A673 (cell line): Measurements from ENCODE around the gene HP. TPM values are rescaled to one million over a fixed set of nuclear protein-coding genes. Genes with fewer than 3 reads are reported as not detected.

ENCODE experiments used
- BruUV-seq: library from RNA; stranded (reverse); fragments of 400-500 nt; replicated peaks from 2 replicates; lab custom pipeline; 2021; lab: Mats Ljungman, UMichigan
- CTCF ChIA-PET: fragments of 300-600 bp; sonication (Branson Sonifier 250); formaldehyde crosslinking; loops from one replicate; lab custom pipeline; 2022; ENCODE audit warnings: antibody characterized with exemption; lab: Charles Lee
- POLR2A ChIA-PET: fragments of 300-600 bp; sonication (Branson Sonifier 250); formaldehyde crosslinking; loops from one replicate; lab custom pipeline; 2022; ENCODE audit warnings: antibody characterized with exemption; ENCODE audit not compliant: low non-redundant PET; lab: Charles Lee
- DNase-seq: peaks from one replicate; pipeline ENCODE4 v3.0.0-alpha.2; 2015; ENCODE audit warnings: low spot score
- H3K27ac ChIP-seq: fragments of 200-600 bp; sonication (generic); 2 replicates; pipeline ENCODE4 v1.5.1; 2016; ENCODE audit warnings: mixed run types, low read depth, mild to moderate bottlenecking, mixed read lengths, antibody characterized with exemption, low read length; ENCODE audit not compliant: poor library complexity, severe bottlenecking
- H3K27me3 ChIP-seq: fragments of 200-600 bp; sonication (generic); replicated peaks from 2 replicates; pipeline ENCODE4 v1.6.1; 2017; ENCODE audit warnings: mixed run types, low read depth, mild to moderate bottlenecking, mixed read lengths, antibody characterized with exemption, low read length; ENCODE audit not compliant: insufficient read depth, poor library complexity
- H3K36me3 ChIP-seq: fragments of 200-600 bp; sonication (generic); 2 replicates; pipeline ENCODE4 v1.6.1; 2016; ENCODE audit warnings: mixed run types, mild to moderate bottlenecking, mixed read lengths, antibody characterized with exemption, low read length; ENCODE audit not compliant: insufficient read depth, poor library complexity, severe bottlenecking
- H3K4me1 ChIP-seq: fragments of 200-600 bp; sonication (generic); 2 replicates; pipeline ENCODE4 v1.6.1; 2017; ENCODE audit warnings: mixed run types, mild to moderate bottlenecking, mixed read lengths, antibody characterized with exemption, low read length; ENCODE audit not compliant: insufficient read depth, poor library complexity, severe bottlenecking
- H3K4me3 ChIP-seq: fragments of 200-600 bp; sonication (generic); 2 replicates; pipeline ENCODE4 v1.5.1; 2016; ENCODE audit warnings: low read depth, mixed run types, mild to moderate bottlenecking, mixed read lengths, low read length; ENCODE audit not compliant: poor library complexity, severe bottlenecking
- H3K9me3 ChIP-seq: fragments of 200-600 bp; sonication (generic); 2 replicates; pipeline ENCODE4 v1.6.1; 2016; ENCODE audit warnings: mixed run types, low read depth, mild to moderate bottlenecking, mixed read lengths, antibody characterized with exemption, low read length; ENCODE audit not compliant: poor library complexity, severe bottlenecking
- CTCF ChIP-seq: fragments of 300-800, 200-600 bp; sonication (generic); conservative IDR thresholded peaks from 2 replicates; pipeline ENCODE4 v1.5.1; 2017; ENCODE audit warnings: low read depth, mild to moderate bottlenecking, antibody characterized with exemption, low read length, moderate library complexity, mixed read lengths
- EZH2 ChIP-seq: fragments of 200-600 bp; sonication (generic); IDR thresholded peaks from 2 replicates; pipeline ENCODE4 v1.6.1; 2017; ENCODE audit warnings: borderline replicate concordance, low read depth, mild to moderate bottlenecking, mixed read lengths, antibody characterized with exemption, low read length; ENCODE audit not compliant: poor library complexity, severe bottlenecking
- intact Hi-C: fragments of 100-400 bp; cut with micrococcal nuclease; formaldehyde crosslinking; loops from one replicate; pipeline ENCODE4 v1.10.0; 2022; ENCODE audit not compliant: unreplicated experiment
- total RNA-seq: library from RNA; stranded (reverse); gene quantifications from 2 replicates; pipeline ENCODE4 v1.2.3, GENCODE V29; 2021

HP gene
- total RNA-seq, 1 experiment from 2014 or later: not detected

GRCh38 chr16:72099377-72099818 is 45.1 kb downstream of the HP start:
- no TSS peak for BruUV-seq
- H3K4me1 ChIP-seq: peaks cover 8% of the 10 kb centered on the region
- H3K9me3 ChIP-seq: no peaks in the 10 kb centered on the region
- POLR2A ChIA-PET: no interaction called here
- no peak overlapping the region for H3K4me3 ChIP-seq
- DNase-seq: peak; percentile 65
- peaks cover 78% of the 10 kb centered on the region for H3K36me3 ChIP-seq
- intact Hi-C loops: no loop called here
- peak; percentile 64 for TF ChIP-seq CTCF
- no peak for TF ChIP-seq EZH2
- H3K27me3 ChIP-seq: no peaks in the 10 kb centered on the region
- no peak overlapping the region for H3K27ac ChIP-seq
- CTCF ChIA-PET: interaction anchor here (0.6 to 0.8 kb wide), 2 partner anchors 22 to 33 kb away, joined by 3 read pairs; no protein-coding TSS in a partner anchor

- no peaks in the 10 kb centered on the region for H3K27me3 ChIP-seq
- no peak for DNase-seq
- TF ChIP-seq EZH2 (no peak), CTCF (no peak)
- POLR2A ChIA-PET: no interaction called here
- H3K36me3 ChIP-seq: peaks cover 91% of the 10 kb centered on the region
- H3K27ac ChIP-seq: no peak overlapping the region
- no TSS peak for BruUV-seq
- H3K9me3 ChIP-seq: no peaks in the 10 kb centered on the region
- no peak overlapping the region for H3K4me3 ChIP-seq
- intact Hi-C loops: no loop called here
- no peaks in the 10 kb centered on the region for H3K4me1 ChIP-seq
- CTCF ChIA-PET: no interaction called here
Measured at GRCh38 chr16:72101195-72101594, 46.9 kb downstream of the HP start.

- no peaks in the 10 kb centered on the region for H3K4me1 ChIP-seq
- ChIA-PET POLR2A (no interaction called here), CTCF (no interaction called here)
- no peak for DNase-seq
- TF ChIP-seq EZH2 (no peak), CTCF (no peak)
- peaks cover 98% of the 10 kb centered on the region for H3K36me3 ChIP-seq
- intact Hi-C loops: no loop called here
- H3K4me3 ChIP-seq: no peak overlapping the region
- H3K27ac ChIP-seq: no peak overlapping the region
- no TSS peak for BruUV-seq
- no peaks in the 10 kb centered on the region for H3K9me3 ChIP-seq
- H3K27me3 ChIP-seq: no peaks in the 10 kb centered on the region
Measured at GRCh38 chr16:72104905-72105304, 50.6 kb downstream of the HP start.
